GM12892 (cell line): ENCODE data around the gene CASS4.

Experiments used
- POLR2A ChIP-seq: IDR thresholded peaks from 2 replicates; pipeline ENCODE4 v1.6.1; 2011; ENCODE audit warnings: low read depth, low read length, control low read depth
- POLR2AphosphoS5 ChIP-seq: IDR thresholded peaks from 2 replicates; pipeline ENCODE4 v1.6.1; 2011; ENCODE audit warnings: low read depth, low read length, control low read depth
- TAF1 ChIP-seq: IDR thresholded peaks from 2 replicates; pipeline ENCODE4 v1.6.1; 2011; ENCODE audit warnings: low read depth, mild to moderate bottlenecking, control low read depth, low read length, borderline replicate concordance

DNA sequence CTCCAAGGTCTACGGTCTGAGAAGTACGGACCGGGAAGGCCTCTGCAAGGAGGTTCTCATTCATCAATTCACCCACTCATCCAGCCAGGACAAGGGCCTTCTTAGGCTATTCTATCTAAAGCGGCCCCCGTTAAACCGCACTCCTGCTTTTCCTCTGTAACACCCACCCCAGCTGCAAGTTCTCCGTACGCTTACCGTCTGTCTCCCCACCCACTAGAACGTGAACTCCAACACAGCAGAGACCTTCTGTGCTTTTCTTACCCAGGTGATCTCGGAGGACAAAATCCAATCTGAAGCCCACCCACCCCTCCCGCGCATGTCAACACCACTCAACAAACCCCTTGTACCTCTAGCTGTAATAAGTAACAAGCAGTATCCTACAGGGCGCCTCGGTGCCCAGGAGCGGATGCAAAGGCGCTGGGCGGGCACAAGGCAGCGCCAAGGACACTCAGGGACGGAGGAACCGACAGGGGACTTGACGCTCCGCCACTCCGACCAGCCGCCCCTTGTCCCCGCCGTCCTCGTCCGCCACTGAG is 20.4 kb upstream of the CASS4 start:
- TF ChIP-seq POLR2A (no peak), POLR2AphosphoS5 (no peak), TAF1 (no peak)
